H1 (cell line): Measurements from ENCODE around the gene RHOU. TPM values are rescaled to one million over a fixed set of nuclear protein-coding genes. Genes with fewer than 3 reads are reported as not detected.

ENCODE experiments used
- CHD7 ChIP-seq: fragments of 300-600 bp; sonication (generic); IDR thresholded peaks from 2 replicates; pipeline ENCODE4 v1.7.1; 2012; ENCODE audit warnings: low read length, moderate library complexity, mild to moderate bottlenecking, inconsistent platforms; ENCODE audit not compliant: insufficient replicate concordance
- EGR1 ChIP-seq: IDR thresholded peaks from 2 replicates; pipeline ENCODE4 v1.6.1; 2011; ENCODE audit warnings: low read depth, low read length, borderline replicate concordance
- HDAC6 ChIP-seq: IDR thresholded peaks from one replicate; pipeline ENCODE4 v1.7.1; 2012; ENCODE audit warnings: low read depth, mild to moderate bottlenecking, inconsistent platforms, low read length, moderate library complexity
- POLR2AphosphoS5 ChIP-seq: IDR thresholded peaks from 2 replicates; pipeline ENCODE4 v1.6.1; 2011; ENCODE audit warnings: low read depth, low read length
- RAD21 ChIP-seq, 2 experiments: IDR thresholded peaks in 1 of 2; conservative IDR thresholded peaks in 1 of 2; 2 replicates each; pipeline ENCODE4 v1.6.1; 2011; ENCODE audit warnings: low read depth in 2 of 2, low read length in 2 of 2, improper control_type of control experiment in 1 of 2, inconsistent platforms in 1 of 2, mild to moderate bottlenecking in 1 of 2, moderate library complexity in 1 of 2
- RBBP5 ChIP-seq: IDR thresholded peaks from 2 replicates; pipeline ENCODE4 v1.7.1; 2012; ENCODE audit warnings: low read depth, mild to moderate bottlenecking, inconsistent platforms, low read length, moderate library complexity, borderline replicate concordance
- TAF1 ChIP-seq: IDR thresholded peaks from 2 replicates; pipeline ENCODE4 v1.6.1; 2011; ENCODE audit warnings: mild to moderate bottlenecking, low read depth, low read length
- TCF12 ChIP-seq: IDR thresholded peaks from 2 replicates; pipeline ENCODE4 v1.6.1; 2011; ENCODE audit warnings: low read depth, mild to moderate bottlenecking, low read length
- polyA plus RNA-seq, 7 experiments: library from polyadenylated mRNA; depleted of rRNA in 3 of 7; stranded (reverse) in 5 of 7; unstranded in 2 of 7; fragments of >200 nt in 5 of 7; fragments of 200-250 nt in 2 of 7; gene quantifications; 1 replicate in 5 of 7; 2 replicates in 1 of 7; 4 replicates in 1 of 7; pipeline versions ENCODE4 v1.2.1 to v1.2.3, GENCODE V29; 2011 to 2013; ENCODE audit warnings: missing spikeins in 2 of 7, mixed read lengths in 2 of 7
- total RNA-seq: library from RNA; stranded (reverse); fragmentation: NEBNext Ultra II Directional; extraction: Animal tissue kit (Norgen Biotek cat#: 25700); gene quantifications from 2 replicates; pipeline ENCODE4 v1.2.1, GENCODE V29; 2021

RHOU gene
- total and polyA plus RNA-seq, 2 of the 8 experiments (the other 6 are each of a cell fraction or from before 2014, with no cell fraction given) = 3.0 to 3.4 TPM

- TF ChIP-seq CHD7 = no peak
- no peak for TF ChIP-seq TAF1
- TF ChIP-seq TCF12 = no peak
- TF ChIP-seq EGR1 = no peak
- no peak for TF ChIP-seq RBBP5
- TF ChIP-seq RAD21 (IDR thresholded peaks at IDR 0.05 in 1 of 2, conservative IDR thresholded peaks at IDR 0.05 in 1 of 2; ENCODE audit: low read depth in 2 of 2, low read length in 2 of 2) = no peak
- no peak for TF ChIP-seq HDAC6
- no peak for TF ChIP-seq POLR2AphosphoS5
- TF ChIP-seq, all 59 proteins: peak for 0
These were observed 32.5 kb downstream of the RHOU start (continued) for GRCh38 chr1:228767636-228768354.
